H9 (cell line): Measurements from ENCODE around the gene DUSP28. TPM values are rescaled to one million over a fixed set of nuclear protein-coding genes. Genes with fewer than 3 reads are reported as not detected.

Experiments
- DNase-seq: peaks from one replicate; pipeline ENCODE4 v3.0.0-alpha.2; 2017
- H2AFZ ChIP-seq: one replicate; pipeline ENCODE4 v1.6.1; 2013; ENCODE audit warnings: mild to moderate bottlenecking, low read length, control low read depth, moderate library complexity
- H2AK5ac ChIP-seq: 2 replicates; pipeline ENCODE4 v1.6.1; 2013; ENCODE audit warnings: low read length, control low read depth, mixed read lengths; ENCODE audit not compliant: insufficient read length
- H2BK120ac ChIP-seq: one replicate; pipeline ENCODE4 v1.6.1; 2013; ENCODE audit warnings: low read depth, mild to moderate bottlenecking, low read length, control low read depth, inconsistent platforms; ENCODE audit not compliant: poor library complexity, severe bottlenecking
- H2BK12ac ChIP-seq: 2 replicates; pipeline ENCODE4 v1.6.1; 2013; ENCODE audit warnings: low read length, control low read depth, mixed read lengths, low read depth; ENCODE audit not compliant: insufficient read length
- H2BK15ac ChIP-seq: 2 replicates; pipeline ENCODE4 v1.6.1; 2013; ENCODE audit warnings: low read depth, low read length, control low read depth
- H2BK20ac ChIP-seq: one replicate; pipeline ENCODE4 v1.6.1; 2013; ENCODE audit warnings: low read depth, mild to moderate bottlenecking, low read length, control low read depth, inconsistent platforms; ENCODE audit not compliant: poor library complexity, severe bottlenecking
- H2BK5ac ChIP-seq: 2 replicates; pipeline ENCODE4 v1.6.1; 2013; ENCODE audit warnings: low read length, control low read depth, mixed read lengths; ENCODE audit not compliant: insufficient read length
- H3K14ac ChIP-seq: 2 replicates; pipeline ENCODE4 v1.6.1; 2013; ENCODE audit warnings: low read length, control low read depth; ENCODE audit not compliant: insufficient read depth
- H3K18ac ChIP-seq: 2 replicates; pipeline ENCODE4 v1.6.1; 2013; ENCODE audit warnings: low read depth, mild to moderate bottlenecking, mixed read lengths, low read length, control low read depth; ENCODE audit not compliant: insufficient read length
- H3K23ac ChIP-seq: 2 replicates; pipeline ENCODE4 v1.6.1; 2013; ENCODE audit warnings: low read length, control low read depth, mixed read lengths, low read depth; ENCODE audit not compliant: insufficient read length
- H3K23me2 ChIP-seq: 2 replicates; pipeline ENCODE4 v1.6.1; 2013; ENCODE audit warnings: low read depth, mild to moderate bottlenecking, mixed read lengths, low read length, control low read depth; ENCODE audit not compliant: insufficient read length, poor library complexity, severe bottlenecking
- H3K27ac ChIP-seq: 2 replicates; pipeline ENCODE4 v1.5.1; 2013; ENCODE audit warnings: low read length, control low read depth, mixed read lengths, low read depth; ENCODE audit not compliant: insufficient read length
- H3K27me3 ChIP-seq: 2 replicates; pipeline ENCODE4 v1.6.1; 2013; ENCODE audit warnings: low read length, control low read depth, inconsistent platforms; ENCODE audit not compliant: insufficient read depth
- H3K4ac ChIP-seq: 2 replicates; pipeline ENCODE4 v1.6.1; 2013; ENCODE audit warnings: low read depth, mild to moderate bottlenecking, control low read depth, inconsistent platforms, low read length, moderate library complexity
- H3K4me1 ChIP-seq: 2 replicates; pipeline ENCODE4 v1.6.1; 2013; ENCODE audit warnings: low read length, control low read depth, inconsistent platforms; ENCODE audit not compliant: insufficient read depth
- H3K4me2 ChIP-seq: 2 replicates; pipeline ENCODE4 v1.6.1; 2013; ENCODE audit warnings: low read length, control low read depth, mixed read lengths; ENCODE audit not compliant: insufficient read length, insufficient read depth
- H3K56ac ChIP-seq: 2 replicates; pipeline ENCODE4 v1.6.1; 2013; ENCODE audit warnings: low read depth, mild to moderate bottlenecking, mixed read lengths, low read length, control low read depth; ENCODE audit not compliant: insufficient read length
- H3K79me1 ChIP-seq: 2 replicates; pipeline ENCODE4 v1.6.1; 2013; ENCODE audit warnings: low read depth, mild to moderate bottlenecking, moderate library complexity, low read length, control low read depth, inconsistent platforms; ENCODE audit not compliant: insufficient read depth, poor library complexity, severe bottlenecking
- H3K79me2 ChIP-seq: 2 replicates; pipeline ENCODE4 v1.6.1; 2013; ENCODE audit warnings: low read length, control low read depth, inconsistent platforms; ENCODE audit not compliant: insufficient read depth
- H3K9ac ChIP-seq: 2 replicates; pipeline ENCODE4 v1.6.1; 2013; ENCODE audit warnings: low read length, control low read depth, mixed read lengths; ENCODE audit not compliant: insufficient read length; ENCODE audit errors: extremely low read depth
- H3K9me3 ChIP-seq: one replicate; pipeline ENCODE4 v1.6.1; 2013; ENCODE audit warnings: low read depth, low read length, inconsistent platforms; ENCODE audit not compliant: control insufficient read depth
- H3T11ph ChIP-seq: one replicate; pipeline ENCODE4 v1.6.1; 2013; ENCODE audit warnings: mild to moderate bottlenecking, low read length, control low read depth, inconsistent platforms
- H4K20me1 ChIP-seq: one replicate; pipeline ENCODE4 v1.6.1; 2013; ENCODE audit not compliant: control insufficient read depth, insufficient read length, insufficient read depth
- H4K5ac ChIP-seq: 2 replicates; pipeline ENCODE4 v1.6.1; 2013; ENCODE audit warnings: low read depth, mild to moderate bottlenecking, mixed read lengths, low read length, control low read depth; ENCODE audit not compliant: insufficient read length
- H4K8ac ChIP-seq: replicated peaks from 2 replicates; pipeline ENCODE4 v1.6.1; 2013; ENCODE audit warnings: low read length, control low read depth, mixed read lengths, low read depth; ENCODE audit not compliant: insufficient read length
- H4K91ac ChIP-seq: 2 replicates; pipeline ENCODE4 v1.6.1; 2013; ENCODE audit warnings: low read depth, mild to moderate bottlenecking, moderate library complexity, mixed read lengths, low read length, control low read depth; ENCODE audit not compliant: insufficient read length
- H3K27ac Mint-ChIP-seq, 3 experiments: 2 replicates in 2 of 3; 3 replicates in 1 of 3; pipeline ENCODE4 v1.8.0; 2020 to 2021; ENCODE audit warnings: mixed read lengths in 3 of 3, mild to moderate bottlenecking in 1 of 3, moderate library complexity in 1 of 3
- H3K27me3 Mint-ChIP-seq: 2 replicates; pipeline ENCODE4 v1.8.0; 2021; ENCODE audit warnings: low read depth, mild to moderate bottlenecking, moderate library complexity, mixed read lengths
- H3K36me3 Mint-ChIP-seq, 3 experiments: 2 replicates in 2 of 3; 3 replicates in 1 of 3; pipeline ENCODE4 v1.8.0; 2020 to 2021; ENCODE audit warnings: low read depth in 3 of 3, mixed read lengths in 3 of 3; ENCODE audit not compliant: insufficient read depth in 1 of 3
- H3K4me1 Mint-ChIP-seq, 2 experiments: 2 replicates each; pipeline ENCODE4 v1.8.0; 2020; ENCODE audit warnings: mixed read lengths in 2 of 2
- H3K4me3 Mint-ChIP-seq, 2 experiments: 2 replicates in 1 of 2; 3 replicates in 1 of 2; pipeline ENCODE4 v1.8.0; 2020 to 2021; ENCODE audit warnings: mild to moderate bottlenecking in 2 of 2, mixed read lengths in 2 of 2, moderate library complexity in 1 of 2
- H3K9me3 Mint-ChIP-seq, 2 experiments: 2 replicates in 1 of 2; 3 replicates in 1 of 2; pipeline ENCODE4 v1.8.0; 2020; ENCODE audit warnings: mild to moderate bottlenecking in 2 of 2, mixed read lengths in 2 of 2, moderate library complexity in 1 of 2
- WGBS: extraction: QIAGEN DNeasy Blood & Tissue Kit; methylation state at CpG from one replicate; pipeline ENCODE4 v1.1.7; 2013; ENCODE audit warnings: missing lambda C conversion rate, low lambda C conversion rate, mixed read lengths; ENCODE audit not compliant: insufficient read length; ENCODE audit errors: extremely low coverage; 5-methylcytosine and 5-hydroxymethylcytosine counted together
- total RNA-seq: library from RNA; stranded (reverse); gene quantifications from 2 replicates; pipeline ENCODE4 v1.2.1, GENCODE V29; 2021
- TF ChIP-seq, protein P1 (sequence below): fragments of 200-600 bp; sonication (generic); conservative IDR thresholded peaks from 3 replicates; pipeline ENCODE4 v1.8.0; 2021; ENCODE audit warnings: antibody characterized with exemption, mild to moderate bottlenecking

Gene DUSP28
- total RNA-seq, 1 experiment from 2014 or later, result 1.6 TPM

- peaks cover 0 to 2% of the 10 kb centered on the region in 2 experiments; a peak in 1 of 5 replicates for H3K9me3 Mint-ChIP-seq
- Histone ChIP-seq H2BK120ac (no peak overlapping the region), H3K14ac (no peak overlapping the region), H3K4me2 (no peak overlapping the region), H3K27me3 (no peaks in the 10 kb centered on the region), H3K79me1 (no peaks in the 10 kb centered on the region), H2AFZ (no peak overlapping the region), H4K5ac (no peak overlapping the region), H3K4me1 (peaks cover 10% of the 10 kb centered on the region), H4K8ac (no peak overlapping the region), H4K20me1 (no peaks in the 10 kb centered on the region), H3K23me2 (peaks cover 14% of the 10 kb centered on the region), H4K91ac (no peak overlapping the region), H3K56ac (no peak overlapping the region), H3K23ac (no peak overlapping the region), H2AK5ac (no peak overlapping the region), H2BK20ac (no peak overlapping the region), H3T11ph (no peak overlapping the region), H3K9ac (no peak overlapping the region), H3K27ac (no peak overlapping the region), H3K18ac (no peak overlapping the region), H3K79me2 (peaks cover 7% of the 10 kb centered on the region), H2BK5ac (no peak overlapping the region), H2BK15ac (no peak overlapping the region), H3K4ac (no peak overlapping the region), H2BK12ac (no peak overlapping the region), H3K9me3 (no peaks in the 10 kb centered on the region)
- TF ChIP-seq, protein P1, sequence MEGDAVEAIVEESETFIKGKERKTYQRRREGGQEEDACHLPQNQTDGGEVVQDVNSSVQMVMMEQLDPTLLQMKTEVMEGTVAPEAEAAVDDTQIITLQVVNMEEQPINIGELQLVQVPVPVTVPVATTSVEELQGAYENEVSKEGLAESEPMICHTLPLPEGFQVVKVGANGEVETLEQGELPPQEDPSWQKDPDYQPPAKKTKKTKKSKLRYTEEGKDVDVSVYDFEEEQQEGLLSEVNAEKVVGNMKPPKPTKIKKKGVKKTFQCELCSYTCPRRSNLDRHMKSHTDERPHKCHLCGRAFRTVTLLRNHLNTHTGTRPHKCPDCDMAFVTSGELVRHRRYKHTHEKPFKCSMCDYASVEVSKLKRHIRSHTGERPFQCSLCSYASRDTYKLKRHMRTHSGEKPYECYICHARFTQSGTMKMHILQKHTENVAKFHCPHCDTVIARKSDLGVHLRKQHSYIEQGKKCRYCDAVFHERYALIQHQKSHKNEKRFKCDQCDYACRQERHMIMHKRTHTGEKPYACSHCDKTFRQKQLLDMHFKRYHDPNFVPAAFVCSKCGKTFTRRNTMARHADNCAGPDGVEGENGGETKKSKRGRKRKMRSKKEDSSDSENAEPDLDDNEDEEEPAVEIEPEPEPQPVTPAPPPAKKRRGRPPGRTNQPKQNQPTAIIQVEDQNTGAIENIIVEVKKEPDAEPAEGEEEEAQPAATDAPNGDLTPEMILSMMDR, result no peak
- peaks cover 0 to 2% (median 1%) of the 10 kb centered on the region in 3 experiments; a peak in 5 of 7 replicates for H3K36me3 Mint-ChIP-seq
- no peak for DNase-seq
- no peak overlapping the region for H3K27ac Mint-ChIP-seq
- no CpG with 5 or more reads among the region's 3 CpGs for WGBS
- H3K4me1 Mint-ChIP-seq, result peaks cover 27 to 29% of the 10 kb centered on the region in 2 experiments
- no peaks in the 10 kb centered on the region; the same call in 1 of the 2 replicates for H3K27me3 Mint-ChIP-seq
- no peak overlapping the region for H3K4me3 Mint-ChIP-seq
Measured at GRCh38 chr2:240582781-240583180, 22.6 kb downstream of the DUSP28 start.
